SKM-1 (cell line): Measurements from ENCODE around the gene AK2.
"Not testable (repeated sequence)": the region's sequence is repeated elsewhere in the genome, so short reads cannot be mapped to it uniquely, and the experiment has no call there.

Source experiments
- DNase-seq: peaks from one replicate; lab custom pipeline; 2025; ENCODE audit not compliant: unreplicated experiment; lab: John Stamatoyannopoulos, UW

AK2 gene

GRCh38 chr1:33055210-33056008 lies 18.7 kb upstream of the AK2 start:
- peak; percentile 64 for DNase-seq

DNA sequence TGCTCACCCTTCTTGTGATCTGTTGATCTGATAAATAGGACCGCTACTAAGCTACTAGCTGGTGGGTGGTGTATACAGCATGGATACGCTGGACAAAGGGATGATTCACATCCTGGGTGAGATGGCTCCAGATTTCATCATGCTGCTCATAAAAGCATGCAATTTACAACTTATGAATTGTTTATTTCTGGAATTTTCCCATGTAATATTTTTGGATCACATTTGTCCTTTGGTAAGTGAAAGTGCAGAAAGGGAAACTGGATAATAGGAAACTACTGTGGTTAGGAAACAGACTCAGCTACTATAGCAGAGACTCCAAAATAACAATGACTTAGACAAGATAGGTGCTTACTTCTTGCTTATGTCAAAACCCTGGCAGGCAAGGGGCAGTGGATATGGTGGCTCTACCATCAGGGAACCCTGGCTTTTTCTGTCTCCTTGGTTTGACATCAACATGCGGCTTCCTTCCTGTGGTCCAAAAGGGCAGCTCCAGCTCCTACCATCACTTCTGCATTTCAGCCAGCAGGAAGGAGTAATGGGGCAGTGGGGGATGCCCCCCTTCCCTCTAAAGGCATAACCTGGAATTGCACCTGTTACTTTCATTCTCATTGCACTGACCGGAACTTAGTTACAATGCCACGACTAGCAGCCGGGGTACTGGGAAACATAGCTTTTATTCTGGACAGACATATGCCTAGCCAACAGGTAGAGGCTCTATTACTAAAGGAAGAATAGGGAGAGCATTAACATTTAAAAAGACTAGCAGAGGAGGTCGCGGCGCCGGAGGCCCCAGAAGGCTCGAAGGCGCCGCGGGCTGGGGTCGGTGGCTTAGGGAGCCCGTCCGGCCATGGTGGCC lies 13.8 kb upstream of the AK2 start:
- no peak for DNase-seq

GRCh38 chr1:33049371-33049770 lies 12.7 kb upstream of the AK2 start:
- DNase-seq, result no peak

- no peak for DNase-seq
These were observed 11.7 kb upstream of the AK2 start for GRCh38 chr1:33048426-33048825.

DNA sequence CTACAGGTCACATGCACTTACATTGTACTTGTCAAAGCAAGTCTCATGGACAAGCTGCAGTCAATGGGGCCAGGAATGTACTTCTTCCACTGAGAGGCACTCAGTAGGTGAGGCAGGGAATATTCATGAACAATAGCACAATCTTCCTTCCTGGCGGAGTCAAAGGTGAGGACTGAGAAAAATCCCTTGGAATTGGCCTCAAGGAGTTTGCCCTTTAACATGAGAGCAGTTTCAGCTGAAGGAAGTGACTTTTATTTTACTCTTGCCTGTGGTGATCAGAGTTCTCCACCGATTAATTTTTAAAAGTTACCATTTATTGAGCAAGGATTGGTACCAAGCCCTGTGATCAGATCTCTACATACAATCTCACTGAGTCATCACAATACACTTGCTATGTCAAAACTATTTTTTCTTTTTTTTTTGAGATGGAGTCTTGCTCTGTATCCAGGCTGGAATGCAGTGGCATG lies 11.2 kb upstream of the AK2 start:
- no peak for DNase-seq

GRCh38 chr1:33047290-33047689 lies 10.6 kb upstream of the AK2 start:
- DNase-seq, result no peak

GRCh38 chr1:33046234-33046633 lies 9.6 kb upstream of the AK2 start:
- DNase-seq, result not testable (repeated sequence)

DNA sequence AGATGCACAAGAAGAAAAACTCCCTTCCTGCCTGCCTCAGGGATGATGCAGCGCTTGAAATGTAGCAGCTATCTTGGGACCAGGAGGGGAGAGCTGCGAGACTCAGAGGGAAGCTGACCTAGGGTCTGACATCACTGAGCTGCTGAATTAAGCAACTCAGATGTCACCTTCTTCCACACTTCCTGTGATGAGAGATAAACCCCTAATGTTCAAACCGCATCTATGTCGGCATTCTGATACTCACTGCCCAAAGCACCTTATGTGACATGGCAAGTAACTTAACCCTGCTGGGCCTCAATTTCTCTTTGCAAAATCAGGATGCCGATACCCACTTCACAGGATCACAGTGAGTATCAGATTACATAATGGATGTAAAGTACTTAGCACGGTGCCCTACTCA lies 9.1 kb upstream of the AK2 start:
- peak; percentile 89 for DNase-seq

- DNase-seq, result peak; percentile 32
These were observed 8.6 kb upstream of the AK2 start for GRCh38 chr1:33045246-33045645.

DNA sequence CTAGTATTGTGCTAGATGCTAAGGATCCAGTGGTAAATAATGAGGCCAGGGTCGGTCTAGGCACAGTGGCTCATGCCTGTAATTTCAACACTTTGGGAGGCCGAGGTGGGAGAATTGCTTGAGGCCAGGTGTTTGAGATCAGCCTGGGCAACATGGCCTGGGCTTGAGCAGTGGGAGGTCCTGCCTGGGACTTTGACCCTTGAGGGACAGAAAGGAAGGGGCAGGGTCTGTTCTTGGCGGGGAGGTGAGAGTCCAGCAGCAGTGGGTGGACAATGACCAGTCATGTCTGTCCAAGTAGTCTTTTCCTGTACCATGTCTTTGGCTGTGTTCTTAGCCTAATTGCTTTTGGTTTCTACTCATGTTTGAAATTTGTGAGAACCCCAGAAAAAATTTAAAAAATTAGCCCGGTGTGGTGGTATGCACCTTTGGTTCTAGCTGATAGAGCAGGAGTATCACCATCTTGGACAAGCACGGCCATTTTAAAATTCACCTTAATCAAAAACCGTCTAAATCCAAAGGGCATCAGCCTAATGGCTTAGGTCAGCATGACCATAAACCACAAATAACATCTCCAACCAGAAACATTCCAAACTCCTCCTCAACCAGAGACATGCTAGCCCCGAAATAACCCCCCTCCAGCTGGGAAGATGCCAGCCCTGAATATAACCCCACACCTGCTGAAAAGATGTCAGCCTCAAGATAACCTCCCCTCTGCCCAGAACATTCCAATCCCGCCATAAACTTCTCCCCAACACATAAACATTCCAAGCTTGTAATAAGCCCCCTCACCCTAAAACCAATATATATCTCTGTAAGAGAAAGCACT lies 6.8 kb upstream of the AK2 start:
- no peak for DNase-seq

DNA sequence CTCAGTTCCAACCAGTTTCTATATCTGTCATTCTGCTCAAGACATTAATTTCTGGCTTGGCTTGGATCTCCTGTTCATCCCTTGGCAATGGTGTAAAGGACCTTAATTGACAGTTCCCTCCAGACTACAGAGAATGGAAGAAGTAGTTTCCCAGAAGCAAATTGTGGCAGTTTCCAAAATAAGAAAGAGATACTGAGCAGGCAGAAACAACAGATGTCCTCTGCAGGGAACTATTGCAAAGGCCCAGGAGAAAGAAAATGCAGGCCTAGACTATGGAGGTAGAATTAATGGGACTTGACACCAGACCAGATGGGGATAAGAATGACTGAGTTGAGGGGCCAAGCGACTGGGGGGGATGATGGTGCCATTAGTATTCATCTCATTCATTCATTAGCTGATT lies 6.1 kb upstream of the AK2 start:
- no peak for DNase-seq

DNA sequence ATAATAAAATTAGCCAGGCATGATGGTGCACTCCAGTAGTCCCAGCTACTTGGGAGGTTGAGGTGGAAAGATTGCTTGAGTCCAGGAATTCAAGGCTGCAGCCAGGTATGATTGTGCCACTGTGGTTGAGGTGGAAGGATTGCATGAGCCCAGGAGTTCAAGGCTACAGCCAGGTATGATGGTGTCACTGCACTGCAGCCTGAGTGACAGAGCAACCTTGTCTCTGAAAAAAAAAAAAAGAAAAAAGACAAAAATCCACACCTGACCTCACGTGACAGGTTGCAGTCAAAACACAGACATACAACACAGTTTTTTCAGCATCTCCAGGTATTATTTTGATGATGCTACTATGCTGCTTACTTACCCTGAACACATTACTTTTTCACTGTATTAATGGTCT lies 4.3 kb upstream of the AK2 start:
- DNase-seq, result no peak

- DNase-seq, result peak; percentile 69
These were observed 3.2 kb upstream of the AK2 start for GRCh38 chr1:33039840-33040239.

DNA sequence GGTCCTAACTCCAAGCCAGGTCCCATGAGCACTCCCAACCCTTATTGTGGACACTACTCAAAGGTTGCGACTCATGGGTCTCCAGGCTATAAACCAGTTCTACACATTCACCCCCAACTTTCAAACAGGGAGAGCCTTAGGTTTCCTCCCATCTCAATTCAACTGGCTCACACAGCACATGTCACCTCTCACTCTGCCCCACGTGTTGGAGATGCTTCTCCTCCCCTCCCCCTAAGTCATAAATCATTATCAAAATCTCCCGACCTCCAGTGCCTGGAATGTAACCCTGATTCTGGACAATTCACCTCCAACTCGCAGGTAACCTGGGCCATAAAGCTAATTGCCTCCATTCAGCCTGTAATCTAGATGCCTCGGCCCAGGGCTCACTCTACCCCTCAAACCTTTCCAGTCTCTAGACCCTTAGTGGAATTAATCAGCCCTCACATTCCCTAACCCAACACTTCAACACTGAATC lies 595 bp downstream of the AK2 start:
- no peak for DNase-seq

DNA sequence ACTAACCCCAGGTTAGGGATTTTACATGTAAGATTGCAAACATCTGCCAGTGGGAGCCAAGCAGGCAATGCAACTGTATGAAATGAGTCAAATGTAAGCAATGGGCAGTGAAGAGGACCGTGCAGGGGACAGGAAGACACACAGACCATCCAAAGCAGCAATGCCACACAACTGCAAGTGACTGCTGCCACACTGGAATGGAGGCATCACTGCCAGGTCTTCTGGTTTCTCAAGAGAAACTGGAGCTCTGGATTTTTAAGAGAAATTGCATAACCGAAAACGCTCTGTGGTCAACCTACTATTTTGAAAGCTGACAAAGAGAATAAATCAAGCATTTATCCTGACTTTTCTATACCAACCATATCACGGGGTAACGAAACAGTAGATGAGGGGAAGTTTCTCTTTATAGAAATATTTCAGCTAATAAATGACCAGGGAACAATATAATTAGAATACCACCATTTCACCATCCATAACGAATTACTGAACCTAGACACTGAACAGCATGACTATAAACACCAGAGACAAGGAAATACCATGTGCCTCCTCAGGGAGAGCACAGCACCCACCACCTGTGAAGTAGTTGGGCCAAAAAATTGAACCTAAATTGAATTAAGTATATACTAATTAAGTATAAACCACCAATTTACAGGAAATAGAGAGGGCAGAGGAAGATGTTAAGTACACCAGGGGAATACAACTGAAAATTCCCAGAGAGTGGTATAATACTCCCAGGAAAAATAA lies 4.4 kb downstream of the AK2 start:
- DNase-seq, result peak; percentile 63

DNA sequence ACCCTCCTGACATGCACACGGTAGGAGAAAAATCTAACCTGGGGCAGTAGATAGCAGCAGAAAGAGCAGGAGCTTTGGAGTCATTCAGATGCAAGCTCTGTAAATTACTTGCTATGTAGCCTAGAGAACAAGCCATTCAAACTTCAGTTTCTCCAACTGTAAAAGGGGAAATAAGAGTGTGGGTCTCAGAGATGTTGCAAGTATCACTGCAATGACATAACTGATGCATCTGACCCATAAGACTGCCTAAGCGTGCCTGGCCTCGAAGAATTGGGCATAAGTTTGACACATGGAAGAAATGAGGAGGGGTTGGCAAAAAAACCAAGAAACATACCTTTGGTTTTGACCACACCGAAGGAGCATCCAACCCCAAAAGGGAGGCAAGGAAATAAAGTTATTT lies 5.2 kb downstream of the AK2 start:
- peak; percentile 66 for DNase-seq

DNA sequence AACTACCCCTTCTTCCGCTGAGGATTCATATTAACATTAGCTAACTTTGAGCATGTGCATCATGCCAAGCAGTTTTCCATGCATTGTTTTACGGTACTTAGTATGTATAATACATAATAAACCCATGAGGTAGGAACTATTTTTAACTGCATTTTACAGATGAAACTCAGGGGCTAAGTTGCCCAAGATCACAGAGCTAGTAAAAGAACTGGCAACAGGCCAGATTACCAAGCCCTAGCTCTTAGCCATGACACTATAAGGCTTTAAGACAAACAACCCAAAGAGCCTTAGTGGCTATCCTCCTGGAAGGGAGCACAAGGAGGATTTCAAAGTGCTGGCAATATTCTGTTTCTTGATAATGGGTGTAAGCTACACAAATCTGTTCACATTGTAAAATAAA lies 6.1 kb downstream of the AK2 start:
- no peak for DNase-seq

GRCh38 chr1:33029921-33030320 lies 6.8 kb downstream of the AK2 start:
- DNase-seq, result no peak

DNA sequence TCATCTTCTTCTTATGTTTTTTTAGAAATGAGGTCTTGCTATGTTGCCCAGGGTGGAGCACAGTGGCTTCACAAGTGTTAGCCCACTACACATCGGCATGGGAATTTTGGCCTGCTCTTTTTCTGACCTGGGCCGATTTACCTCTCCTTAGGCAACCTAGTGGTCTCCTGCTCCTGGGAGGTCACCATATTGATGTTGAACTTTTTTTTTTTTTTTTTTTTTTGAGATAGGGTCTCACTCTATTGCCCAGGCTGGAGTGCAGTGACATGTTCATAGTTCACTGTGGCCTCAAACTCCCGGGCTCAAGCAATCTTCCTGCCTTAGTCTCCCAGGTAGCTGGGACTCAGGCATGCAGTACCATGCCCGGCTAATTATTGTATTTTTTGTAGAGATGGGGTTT lies 7.5 kb downstream of the AK2 start:
- DNase-seq, result no peak

GRCh38 chr1:33025761-33026160 lies 10.9 kb downstream of the AK2 start:
- no peak for DNase-seq

DNA sequence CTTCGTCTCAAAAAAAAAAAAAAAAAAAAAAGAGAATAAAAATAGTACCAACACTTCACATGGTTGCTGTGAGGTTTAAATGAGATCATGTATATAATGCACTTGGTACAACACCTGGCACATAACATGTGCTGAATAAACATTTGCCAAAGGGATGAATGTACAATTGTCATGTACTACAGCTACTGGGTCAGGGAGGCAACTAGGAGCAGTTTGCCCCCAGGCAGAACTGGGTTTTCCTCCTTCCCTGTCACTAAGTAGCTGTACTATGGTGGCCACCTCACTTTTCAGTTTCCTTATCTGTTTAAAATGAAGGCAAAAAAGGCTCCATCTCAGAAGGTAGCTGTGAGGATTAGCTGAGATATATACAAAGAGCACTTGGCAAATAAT lies 11.5 kb downstream of the AK2 start:
- DNase-seq, result no peak
